ENCODE results near the gene NTN3. TPM values are rescaled to one million over a fixed set of nuclear protein-coding genes. Genes with fewer than 3 reads are reported as not detected.

The NTN3 gene
- total and polyA plus RNA-seq, 9 donors: 1.7 to 4.0 (median 2.9) TPM

DNA sequence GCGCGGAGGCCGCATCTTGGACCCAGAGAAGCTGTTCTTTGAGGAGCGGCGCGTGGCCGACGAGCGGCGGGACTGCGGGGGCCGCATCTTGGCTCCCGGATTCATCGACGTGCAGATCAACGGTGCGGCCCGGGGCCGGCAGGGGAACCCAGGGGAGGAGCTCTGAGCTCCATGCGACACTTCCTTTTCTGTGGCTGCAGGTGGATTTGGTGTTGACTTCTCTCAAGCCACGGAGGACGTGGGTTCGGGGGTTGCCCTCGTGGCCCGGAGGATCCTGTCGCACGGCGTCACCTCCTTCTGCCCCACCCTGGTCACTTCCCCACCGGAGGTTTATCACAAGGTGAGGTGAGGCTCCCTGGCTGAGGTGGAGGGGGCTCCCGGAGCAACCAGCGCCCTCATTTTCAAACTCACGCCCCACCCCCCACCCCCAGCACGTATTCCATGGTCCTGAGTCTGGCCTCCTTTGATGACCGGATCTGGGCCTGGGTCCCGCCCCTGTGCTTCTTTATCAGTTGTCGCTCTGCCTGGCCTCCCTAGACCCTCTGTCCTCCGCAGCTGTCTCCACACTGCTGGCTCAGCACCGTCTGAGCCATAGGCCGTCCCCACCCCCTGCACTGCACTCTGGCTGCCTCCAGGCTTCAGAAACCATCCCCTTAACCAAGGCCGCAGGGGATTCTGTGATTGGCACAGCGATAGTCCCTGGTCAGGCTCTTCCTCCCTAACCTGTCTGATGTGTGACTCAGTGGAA, 49.9 kb downstream of the NTN3 start:
- Histone ChIP-seq H3K4me3 (ENCODE audit: low read length) (peak overlapping the region; percentile 57), H3K9me3 (replicated peaks; ENCODE audit: control insufficient read depth, low read depth, low read length) (no peaks in the 10 kb centered on the region), H3K4me1 (ENCODE audit: control insufficient read depth, insufficient read depth, low read length) (peaks cover 43% of the 10 kb centered on the region), H3K36me3 (ENCODE audit: control insufficient read depth, insufficient read depth, low read length) (peaks cover 53% of the 10 kb centered on the region), H3K27me3 (ENCODE audit: control insufficient read depth, insufficient read depth, low read length) (no peaks in the 10 kb centered on the region), H3K27ac (ENCODE audit: low read length) (no peak overlapping the region)
- peak; percentile 31 for DNase-seq
- 16% methylated on average over 28 of the region's 41 CpGs for WGBS (ENCODE audit: insufficient coverage)

Other genes starting within 250 kb of the NTN3 start
- gene E4F1, start 247.7 kb upstream of the NTN3 start, total RNA-seq: 18.6 TPM
- gene E4F1, start 247.7 kb upstream of the NTN3 start, polyA plus RNA-seq (ENCODE audit: insufficient read depth in 1 of 8, insufficient read length in 8 of 8, low replicate concordance in 1 of 8): 10 to 100 TPM; 14.2 to 19.3 (median 17.3) TPM
- gene DNASE1L2, start 234.9 kb upstream of the NTN3 start, total RNA-seq: 0.89 TPM
- gene DNASE1L2, start 234.9 kb upstream of the NTN3 start, polyA plus RNA-seq (ENCODE audit: insufficient read depth in 1 of 8, insufficient read length in 8 of 8, low replicate concordance in 1 of 8): 1 to 10 TPM in 1 of 8 donors, under 1 TPM in 7; 0.60 to 1.2 (median 0.84) TPM
- gene ECI1, start 219.7 kb upstream of the NTN3 start, total RNA-seq: 56.9 TPM
- 10 to 100 TPM; 44.4 to 81.7 (median 59.5) TPM for gene ECI1, start 219.7 kb upstream of the NTN3 start, polyA plus RNA-seq (ENCODE audit: insufficient read depth in 1 of 8, insufficient read length in 8 of 8, low replicate concordance in 1 of 8)
- gene RNPS1, start 203.2 kb upstream of the NTN3 start, total RNA-seq: 80.7 TPM
- 100 to 1,000 TPM; 169 to 198 (median 188) TPM for gene RNPS1, start 203.2 kb upstream of the NTN3 start, polyA plus RNA-seq (ENCODE audit: insufficient read depth in 1 of 8, insufficient read length in 8 of 8, low replicate concordance in 1 of 8)
- gene ABCA3, start 130.6 kb upstream of the NTN3 start, total RNA-seq: 7.5 TPM
- 10 to 100 TPM; 11.5 to 17.6 (median 15.9) TPM for gene ABCA3, start 130.6 kb upstream of the NTN3 start, polyA plus RNA-seq (ENCODE audit: insufficient read depth in 1 of 8, insufficient read length in 8 of 8, low replicate concordance in 1 of 8)
- gene CCNF, start 41.9 kb upstream of the NTN3 start, total RNA-seq: 7.3 TPM
- 1 to 10 TPM; 5.3 to 9.1 (median 8.0) TPM for gene CCNF, start 41.9 kb upstream of the NTN3 start, polyA plus RNA-seq (ENCODE audit: insufficient read depth in 1 of 8, insufficient read length in 8 of 8, low replicate concordance in 1 of 8)
- 5.3 TPM for gene TEDC2, start 11.2 kb upstream of the NTN3 start, total RNA-seq
- gene TEDC2, start 11.2 kb upstream of the NTN3 start, polyA plus RNA-seq (ENCODE audit: insufficient read depth in 1 of 8, insufficient read length in 8 of 8, low replicate concordance in 1 of 8): 1 to 10 TPM; 4.4 to 6.6 (median 5.4) TPM
- gene TBC1D24, start 3.8 kb downstream of the NTN3 start, total RNA-seq: 17.3 TPM
- gene TBC1D24, start 3.8 kb downstream of the NTN3 start, polyA plus RNA-seq (ENCODE audit: insufficient read depth in 1 of 8, insufficient read length in 8 of 8, low replicate concordance in 1 of 8): 10 to 100 TPM; 13.7 to 23.0 (median 19.6) TPM
- 12.5 TPM for gene ATP6V0C, start 42.7 kb downstream of the NTN3 start, total RNA-seq
- gene ATP6V0C, start 42.7 kb downstream of the NTN3 start, polyA plus RNA-seq (ENCODE audit: insufficient read depth in 1 of 8, insufficient read length in 8 of 8, low replicate concordance in 1 of 8): 100 to 1,000 TPM in 7 of 8 donors, 10 to 100 TPM in 1; 88.6 to 141 (median 120) TPM
- gene AMDHD2, start 49.1 kb downstream of the NTN3 start, total RNA-seq: 16.8 TPM
- 10 to 100 TPM; 10.1 to 17.8 (median 15.0) TPM for gene AMDHD2, start 49.1 kb downstream of the NTN3 start, polyA plus RNA-seq (ENCODE audit: insufficient read depth in 1 of 8, insufficient read length in 8 of 8, low replicate concordance in 1 of 8)
- 0.04 TPM for gene CEMP1, start 60.1 kb downstream of the NTN3 start, total RNA-seq
- gene CEMP1, start 60.1 kb downstream of the NTN3 start, polyA plus RNA-seq (ENCODE audit: insufficient read depth in 1 of 8, insufficient read length in 8 of 8, low replicate concordance in 1 of 8): 1 to 10 TPM in 5 of 8 donors, under 1 TPM in 3; 0.20 to 3.2 (median 1.3) TPM
- 14.9 TPM for gene PDPK1, start 66.7 kb downstream of the NTN3 start, total RNA-seq
- gene PDPK1, start 66.7 kb downstream of the NTN3 start, polyA plus RNA-seq (ENCODE audit: insufficient read depth in 1 of 8, insufficient read length in 8 of 8, low replicate concordance in 1 of 8): 10 to 100 TPM; 16.8 to 37.3 (median 28.5) TPM
- gene KCTD5, start 211.2 kb downstream of the NTN3 start, total RNA-seq: 15.6 TPM
- 10 to 100 TPM; 20.7 to 27.1 (median 23.2) TPM for gene KCTD5, start 211.2 kb downstream of the NTN3 start, polyA plus RNA-seq (ENCODE audit: insufficient read depth in 1 of 8, insufficient read length in 8 of 8, low replicate concordance in 1 of 8)
- 0.75 TPM for gene PRSS27, start 248.9 kb downstream of the NTN3 start, total RNA-seq
- 1 to 10 TPM in 7 of 8 donors, under 1 TPM in 1; 0.92 to 1.8 (median 1.6) TPM for gene PRSS27, start 248.9 kb downstream of the NTN3 start, polyA plus RNA-seq (ENCODE audit: insufficient read depth in 1 of 8, insufficient read length in 8 of 8, low replicate concordance in 1 of 8)